HepG2 (cell line): ENCODE measurements around the gene RAB17. TPM values are rescaled to one million over a fixed set of nuclear protein-coding genes. Genes with fewer than 3 reads are reported as not detected.

Source experiments
- HOXD1 ChIP-seq: sonication (generic); formaldehyde crosslinking; IDR thresholded peaks from 2 replicates; pipeline ENCODE4 v1.5.0; 2020; ENCODE audit warnings: missing genetic modification reagents
- SMYD3 ChIP-seq: sonication (generic); formaldehyde crosslinking; IDR thresholded peaks from 2 replicates; pipeline ENCODE4 v1.8.1; 2023; ENCODE audit warnings: mild to moderate bottlenecking, missing genetic modification reagents
- TFDP1 ChIP-seq: IDR thresholded peaks from 2 replicates; pipeline ENCODE4 v1.6.1; 2016; ENCODE audit warnings: missing compliant biosample characterization, missing genetic modification reagents, borderline replicate concordance
- THAP11 ChIP-seq: IDR thresholded peaks from 2 replicates; pipeline ENCODE4 v1.6.1; 2016; ENCODE audit warnings: missing biosample characterization, missing genetic modification reagents
- ZNF3 ChIP-seq: IDR thresholded peaks from 2 replicates; pipeline ENCODE4 v1.7.0; 2017; ENCODE audit warnings: inconsistent platforms
- ZNF441 ChIP-seq: sonication (generic); formaldehyde crosslinking; IDR thresholded peaks from 2 replicates; pipeline ENCODE4 v1.7.0; 2021; ENCODE audit warnings: missing genetic modification reagents, borderline replicate concordance
- ZNF709 ChIP-seq: sonication (generic); formaldehyde crosslinking; IDR thresholded peaks from 2 replicates; pipeline ENCODE4 v1.5.0; 2020; ENCODE audit warnings: mild to moderate bottlenecking, missing genetic modification reagents
- ZNF746 ChIP-seq: sonication (generic); formaldehyde crosslinking; IDR thresholded peaks from 2 replicates; pipeline ENCODE4 v1.8.0; 2022; ENCODE audit warnings: mild to moderate bottlenecking, missing genetic modification reagents
- ZSCAN30 ChIP-seq: sonication (generic); formaldehyde crosslinking; IDR thresholded peaks from 2 replicates; pipeline ENCODE4 v1.5.0; 2020; ENCODE audit warnings: mild to moderate bottlenecking, missing genetic modification reagents
- ZZZ3 ChIP-seq: sonication (generic); formaldehyde crosslinking; IDR thresholded peaks from 2 replicates; pipeline ENCODE4 v1.4.0; 2020; ENCODE audit warnings: missing genetic modification reagents, mild to moderate bottlenecking, borderline replicate concordance
- polyA plus RNA-seq, 8 experiments: library from polyadenylated mRNA; depleted of rRNA in 3 of 8; stranded (reverse) in 7 of 8; unstranded in 1 of 8; fragments of >200 nt; fragmentation: Illumina TruSeq in 4 of 8; extraction: Trizol in 4 of 8; gene quantifications; 2 replicates each; pipeline versions ENCODE4 v1.2.1 to v1.2.3, GENCODE V29; 2011 to 2016; ENCODE audit warnings: low read depth in 4 of 8, missing spikeins in 1 of 8, mixed read lengths in 1 of 8; ENCODE audit not compliant: insufficient read depth in 1 of 8
- total RNA-seq, 5 experiments: library from RNA; depleted of rRNA; stranded (reverse); fragments of >200 nt; fragmentation: Illumina TruSeq; extraction: Trizol; gene quantifications; 2 replicates each; pipeline ENCODE4 v1.2.3, GENCODE V29; 2016; ENCODE audit warnings: low read depth in 1 of 5
- TF ChIP-seq, protein P1 (sequence below): IDR thresholded peaks from 2 replicates; pipeline ENCODE4 v1.4.0; 2020; ENCODE audit warnings: mild to moderate bottlenecking, missing genetic modification reagents
- TF ChIP-seq, protein P2 (sequence below): sonication (generic); formaldehyde crosslinking; IDR thresholded peaks from 2 replicates; pipeline ENCODE4 v1.5.1; 2020; ENCODE audit warnings: mild to moderate bottlenecking, missing genetic modification reagents, borderline replicate concordance
- TF ChIP-seq, protein P3 (sequence below): sonication (generic); formaldehyde crosslinking; IDR thresholded peaks from 2 replicates; pipeline ENCODE4 v1.4.0; 2020; ENCODE audit warnings: missing genetic modification reagents, borderline replicate concordance

Gene RAB17
- total and polyA plus RNA-seq, 2 of the 13 experiments (the other 11 are each of a cell fraction or from before 2014, with no cell fraction given): 68.0 to 124 TPM

DNA sequence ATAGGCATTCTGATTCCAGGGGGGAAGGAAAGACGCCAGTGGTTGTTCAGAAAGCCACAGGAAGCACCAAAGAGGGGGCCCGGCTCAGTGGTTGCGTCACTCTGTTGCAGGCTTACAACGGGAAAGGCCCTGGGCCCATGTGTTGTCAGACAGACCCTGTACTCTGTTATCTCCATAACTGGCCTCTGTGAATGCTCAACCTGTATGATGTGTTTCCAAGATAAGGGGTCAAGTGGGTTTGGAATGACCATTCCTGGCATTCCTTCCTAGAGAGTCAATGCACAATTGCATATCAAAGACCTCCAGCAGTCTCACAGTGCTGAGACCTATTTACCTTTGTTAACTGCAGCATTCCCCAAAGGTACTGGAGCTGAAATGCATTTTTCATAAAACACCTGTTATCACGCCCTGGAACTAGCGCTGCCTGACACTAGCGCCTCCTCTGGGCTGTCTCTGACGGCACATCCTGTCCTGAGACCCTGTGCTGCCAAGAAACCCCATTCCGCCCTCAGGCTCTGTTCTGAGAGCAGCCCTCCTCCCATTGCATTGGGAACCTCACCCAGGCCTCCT is 23.7 kb upstream of the RAB17 start (continued):
- peak; percentile 77; the same call in 1 of the 2 replicates for TF ChIP-seq ZNF746 (CRISPR knock-in tag)
- TF ChIP-seq ZZZ3 (CRISPR knock-in tag): no peak
- TF ChIP-seq ZSCAN30 (CRISPR knock-in tag): no peak
- peak; percentile 72 for TF ChIP-seq THAP11 (CRISPR knock-in tag)
- TF ChIP-seq, protein P1, sequence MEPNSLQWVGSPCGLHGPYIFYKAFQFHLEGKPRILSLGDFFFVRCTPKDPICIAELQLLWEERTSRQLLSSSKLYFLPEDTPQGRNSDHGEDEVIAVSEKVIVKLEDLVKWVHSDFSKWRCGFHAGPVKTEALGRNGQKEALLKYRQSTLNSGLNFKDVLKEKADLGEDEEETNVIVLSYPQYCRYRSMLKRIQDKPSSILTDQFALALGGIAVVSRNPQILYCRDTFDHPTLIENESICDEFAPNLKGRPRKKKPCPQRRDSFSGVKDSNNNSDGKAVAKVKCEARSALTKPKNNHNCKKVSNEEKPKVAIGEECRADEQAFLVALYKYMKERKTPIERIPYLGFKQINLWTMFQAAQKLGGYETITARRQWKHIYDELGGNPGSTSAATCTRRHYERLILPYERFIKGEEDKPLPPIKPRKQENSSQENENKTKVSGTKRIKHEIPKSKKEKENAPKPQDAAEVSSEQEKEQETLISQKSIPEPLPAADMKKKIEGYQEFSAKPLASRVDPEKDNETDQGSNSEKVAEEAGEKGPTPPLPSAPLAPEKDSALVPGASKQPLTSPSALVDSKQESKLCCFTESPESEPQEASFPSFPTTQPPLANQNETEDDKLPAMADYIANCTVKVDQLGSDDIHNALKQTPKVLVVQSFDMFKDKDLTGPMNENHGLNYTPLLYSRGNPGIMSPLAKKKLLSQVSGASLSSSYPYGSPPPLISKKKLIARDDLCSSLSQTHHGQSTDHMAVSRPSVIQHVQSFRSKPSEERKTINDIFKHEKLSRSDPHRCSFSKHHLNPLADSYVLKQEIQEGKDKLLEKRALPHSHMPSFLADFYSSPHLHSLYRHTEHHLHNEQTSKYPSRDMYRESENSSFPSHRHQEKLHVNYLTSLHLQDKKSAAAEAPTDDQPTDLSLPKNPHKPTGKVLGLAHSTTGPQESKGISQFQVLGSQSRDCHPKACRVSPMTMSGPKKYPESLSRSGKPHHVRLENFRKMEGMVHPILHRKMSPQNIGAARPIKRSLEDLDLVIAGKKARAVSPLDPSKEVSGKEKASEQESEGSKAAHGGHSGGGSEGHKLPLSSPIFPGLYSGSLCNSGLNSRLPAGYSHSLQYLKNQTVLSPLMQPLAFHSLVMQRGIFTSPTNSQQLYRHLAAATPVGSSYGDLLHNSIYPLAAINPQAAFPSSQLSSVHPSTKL (CRISPR knock-in tag): peak; percentile 99
- TF ChIP-seq TFDP1 (CRISPR knock-in tag): peak; percentile 45; the same call in 1 of the 2 replicates
- TF ChIP-seq, protein P2, sequence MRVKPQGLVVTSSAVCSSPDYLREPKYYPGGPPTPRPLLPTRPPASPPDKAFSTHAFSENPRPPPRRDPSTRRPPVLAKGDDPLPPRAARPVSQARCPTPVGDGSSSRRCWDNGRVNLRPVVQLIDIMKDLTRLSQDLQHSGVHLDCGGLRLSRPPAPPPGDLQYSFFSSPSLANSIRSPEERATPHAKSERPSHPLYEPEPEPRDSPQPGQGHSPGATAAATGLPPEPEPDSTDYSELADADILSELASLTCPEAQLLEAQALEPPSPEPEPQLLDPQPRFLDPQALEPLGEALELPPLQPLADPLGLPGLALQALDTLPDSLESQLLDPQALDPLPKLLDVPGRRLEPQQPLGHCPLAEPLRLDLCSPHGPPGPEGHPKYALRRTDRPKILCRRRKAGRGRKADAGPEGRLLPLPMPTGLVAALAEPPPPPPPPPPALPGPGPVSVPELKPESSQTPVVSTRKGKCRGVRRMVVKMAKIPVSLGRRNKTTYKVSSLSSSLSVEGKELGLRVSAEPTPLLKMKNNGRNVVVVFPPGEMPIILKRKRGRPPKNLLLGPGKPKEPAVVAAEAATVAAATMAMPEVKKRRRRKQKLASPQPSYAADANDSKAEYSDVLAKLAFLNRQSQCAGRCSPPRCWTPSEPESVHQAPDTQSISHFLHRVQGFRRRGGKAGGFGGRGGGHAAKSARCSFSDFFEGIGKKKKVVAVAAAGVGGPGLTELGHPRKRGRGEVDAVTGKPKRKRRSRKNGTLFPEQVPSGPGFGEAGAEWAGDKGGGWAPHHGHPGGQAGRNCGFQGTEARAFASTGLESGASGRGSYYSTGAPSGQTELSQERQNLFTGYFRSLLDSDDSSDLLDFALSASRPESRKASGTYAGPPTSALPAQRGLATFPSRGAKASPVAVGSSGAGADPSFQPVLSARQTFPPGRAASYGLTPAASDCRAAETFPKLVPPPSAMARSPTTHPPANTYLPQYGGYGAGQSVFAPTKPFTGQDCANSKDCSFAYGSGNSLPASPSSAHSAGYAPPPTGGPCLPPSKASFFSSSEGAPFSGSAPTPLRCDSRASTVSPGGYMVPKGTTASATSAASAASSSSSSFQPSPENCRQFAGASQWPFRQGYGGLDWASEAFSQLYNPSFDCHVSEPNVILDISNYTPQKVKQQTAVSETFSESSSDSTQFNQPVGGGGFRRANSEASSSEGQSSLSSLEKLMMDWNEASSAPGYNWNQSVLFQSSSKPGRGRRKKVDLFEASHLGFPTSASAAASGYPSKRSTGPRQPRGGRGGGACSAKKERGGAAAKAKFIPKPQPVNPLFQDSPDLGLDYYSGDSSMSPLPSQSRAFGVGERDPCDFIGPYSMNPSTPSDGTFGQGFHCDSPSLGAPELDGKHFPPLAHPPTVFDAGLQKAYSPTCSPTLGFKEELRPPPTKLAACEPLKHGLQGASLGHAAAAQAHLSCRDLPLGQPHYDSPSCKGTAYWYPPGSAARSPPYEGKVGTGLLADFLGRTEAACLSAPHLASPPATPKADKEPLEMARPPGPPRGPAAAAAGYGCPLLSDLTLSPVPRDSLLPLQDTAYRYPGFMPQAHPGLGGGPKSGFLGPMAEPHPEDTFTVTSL: peak; percentile 96
- TF ChIP-seq ZNF441 (CRISPR knock-in tag): peak; percentile 55; the same call in 1 of the 2 replicates
- peak; percentile 91 for TF ChIP-seq ZNF709 (CRISPR knock-in tag)
- peak; percentile 89 for TF ChIP-seq HOXD1
- TF ChIP-seq, protein P3, sequence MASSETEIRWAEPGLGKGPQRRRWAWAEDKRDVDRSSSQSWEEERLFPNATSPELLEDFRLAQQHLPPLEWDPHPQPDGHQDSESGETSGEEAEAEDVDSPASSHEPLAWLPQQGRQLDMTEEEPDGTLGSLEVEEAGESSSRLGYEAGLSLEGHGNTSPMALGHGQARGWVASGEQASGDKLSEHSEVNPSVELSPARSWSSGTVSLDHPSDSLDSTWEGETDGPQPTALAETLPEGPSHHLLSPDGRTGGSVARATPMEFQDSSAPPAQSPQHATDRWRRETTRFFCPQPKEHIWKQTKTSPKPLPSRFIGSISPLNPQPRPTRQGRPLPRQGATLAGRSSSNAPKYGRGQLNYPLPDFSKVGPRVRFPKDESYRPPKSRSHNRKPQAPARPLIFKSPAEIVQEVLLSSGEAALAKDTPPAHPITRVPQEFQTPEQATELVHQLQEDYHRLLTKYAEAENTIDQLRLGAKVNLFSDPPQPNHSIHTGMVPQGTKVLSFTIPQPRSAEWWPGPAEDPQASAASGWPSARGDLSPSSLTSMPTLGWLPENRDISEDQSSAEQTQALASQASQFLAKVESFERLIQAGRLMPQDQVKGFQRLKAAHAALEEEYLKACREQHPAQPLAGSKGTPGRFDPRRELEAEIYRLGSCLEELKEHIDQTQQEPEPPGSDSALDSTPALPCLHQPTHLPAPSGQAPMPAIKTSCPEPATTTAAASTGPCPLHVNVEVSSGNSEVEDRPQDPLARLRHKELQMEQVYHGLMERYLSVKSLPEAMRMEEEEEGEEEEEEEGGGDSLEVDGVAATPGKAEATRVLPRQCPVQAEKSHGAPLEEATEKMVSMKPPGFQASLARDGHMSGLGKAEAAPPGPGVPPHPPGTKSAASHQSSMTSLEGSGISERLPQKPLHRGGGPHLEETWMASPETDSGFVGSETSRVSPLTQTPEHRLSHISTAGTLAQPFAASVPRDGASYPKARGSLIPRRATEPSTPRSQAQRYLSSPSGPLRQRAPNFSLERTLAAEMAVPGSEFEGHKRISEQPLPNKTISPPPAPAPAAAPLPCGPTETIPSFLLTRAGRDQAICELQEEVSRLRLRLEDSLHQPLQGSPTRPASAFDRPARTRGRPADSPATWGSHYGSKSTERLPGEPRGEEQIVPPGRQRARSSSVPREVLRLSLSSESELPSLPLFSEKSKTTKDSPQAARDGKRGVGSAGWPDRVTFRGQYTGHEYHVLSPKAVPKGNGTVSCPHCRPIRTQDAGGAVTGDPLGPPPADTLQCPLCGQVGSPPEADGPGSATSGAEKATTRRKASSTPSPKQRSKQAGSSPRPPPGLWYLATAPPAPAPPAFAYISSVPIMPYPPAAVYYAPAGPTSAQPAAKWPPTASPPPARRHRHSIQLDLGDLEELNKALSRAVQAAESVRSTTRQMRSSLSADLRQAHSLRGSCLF: no peak
- TF ChIP-seq SMYD3: peak; percentile 83
- TF ChIP-seq ZNF3 (CRISPR knock-in tag): 0 out of 2 replicates have a peak, but pooled peaks have one; percentile 46
